IPS-NIHi11 (cell line): Measurements from ENCODE around the gene SPATA33.
"Not testable (repeated sequence)": the region's sequence is repeated elsewhere in the genome, so short reads cannot be mapped to it uniquely, and the experiment has no call there.

ENCODE experiments used
- DNase-seq: peaks from one replicate; pipeline ENCODE4 v3.0.0; 2012; ENCODE audit warnings: mixed read lengths, low spot score

SPATA33 gene

DNA sequence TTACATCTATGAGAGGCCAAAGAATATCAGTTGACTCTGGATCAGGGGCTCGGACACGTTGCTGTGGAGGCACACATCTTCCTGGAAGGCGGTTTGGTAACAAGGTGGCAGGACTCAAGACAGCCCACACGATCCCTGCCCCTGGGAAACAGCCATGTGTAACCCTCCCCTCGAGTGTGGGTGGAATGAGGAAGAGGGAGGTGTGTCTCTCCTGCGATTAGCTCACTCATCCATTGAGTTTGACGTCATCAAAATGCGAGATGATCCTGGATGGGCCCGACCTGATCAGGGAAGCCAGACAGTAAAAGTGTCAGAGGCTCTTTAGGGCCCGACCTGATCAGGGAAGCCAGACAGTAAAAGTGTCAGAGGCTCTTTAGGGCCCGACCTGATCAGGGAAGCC is 6.6 kb downstream of the SPATA33 start:
- not testable (repeated sequence) for DNase-seq

DNA sequence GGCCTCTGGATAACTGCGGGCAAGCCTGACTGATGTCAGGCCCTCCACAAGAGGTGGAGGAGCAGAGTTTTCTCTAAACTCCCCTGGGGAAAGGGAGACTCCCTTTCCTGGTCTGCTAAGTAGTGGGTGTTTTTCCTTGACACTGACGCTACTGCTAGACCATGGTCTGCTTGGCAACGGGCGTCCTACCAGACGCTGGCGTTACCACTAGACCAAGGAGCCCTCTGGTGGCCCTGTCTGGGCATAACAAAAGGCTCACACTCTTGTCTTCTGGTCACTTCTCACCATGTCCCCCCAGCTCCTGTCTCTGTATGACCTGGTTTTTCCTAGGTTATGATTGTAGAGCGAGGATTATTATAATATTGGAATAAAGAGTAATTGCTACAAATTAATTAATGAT is 9.4 kb downstream of the SPATA33 start:
- DNase-seq = not testable (repeated sequence)

DNA sequence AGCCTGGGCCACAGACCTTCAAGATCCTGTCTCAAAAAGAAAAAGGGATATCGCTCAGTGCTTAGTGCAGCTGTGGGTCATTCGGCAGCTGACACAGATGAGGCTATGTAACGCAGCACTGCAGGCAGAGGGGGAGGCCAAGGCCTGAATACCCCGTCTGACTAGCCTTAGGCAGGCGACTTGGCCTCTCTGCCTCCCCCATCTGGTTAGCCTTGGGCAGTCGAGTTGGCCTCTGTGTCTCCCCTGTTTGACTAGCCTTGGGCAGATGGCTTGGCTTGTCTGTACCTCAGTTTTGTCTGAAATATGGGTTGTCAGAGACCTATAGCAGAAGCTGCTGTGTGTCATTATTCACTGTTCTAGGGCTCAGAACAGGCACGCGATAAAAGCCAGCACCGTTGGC is 10.0 kb downstream of the SPATA33 start:
- DNase-seq = no peak

DNA sequence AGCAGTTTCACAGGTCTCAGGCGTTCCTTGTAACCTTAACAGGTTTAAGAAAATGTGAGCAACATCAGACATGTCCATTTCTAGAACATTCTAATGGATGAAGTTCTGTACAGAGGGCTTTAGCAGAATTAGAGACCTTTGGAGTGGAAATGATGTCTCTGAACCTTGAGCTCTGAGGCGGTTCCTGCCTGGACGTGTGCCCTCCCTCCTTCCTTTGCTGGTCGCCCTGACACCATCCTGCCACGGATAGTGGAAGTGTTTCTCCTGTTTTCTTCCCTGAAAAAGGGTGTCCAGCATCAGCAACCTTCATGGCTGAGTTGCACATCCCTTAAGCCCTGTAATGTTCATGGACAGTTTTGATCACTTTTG is 11.1 kb downstream of the SPATA33 start:
- no peak for DNase-seq

DNA sequence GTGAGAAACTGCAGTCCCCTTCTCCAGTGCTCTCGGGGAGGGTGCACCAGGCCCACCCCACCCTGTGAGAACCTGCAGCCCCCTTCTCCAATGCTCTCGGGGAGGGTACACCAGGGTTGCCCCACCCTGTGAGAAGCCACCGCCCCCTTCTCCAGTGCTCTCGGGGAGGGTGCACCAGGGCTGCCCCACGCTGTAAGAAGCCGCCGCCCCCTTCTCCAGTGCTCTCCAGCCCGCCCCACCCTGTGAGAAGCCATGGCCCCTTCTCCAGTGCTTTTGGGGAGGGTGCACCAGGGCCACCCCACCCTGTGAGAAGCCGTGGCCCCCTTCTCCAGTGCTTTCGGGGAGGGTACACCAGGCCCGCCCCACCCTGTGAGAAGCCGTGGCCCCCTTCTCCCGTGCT is 12.1 kb downstream of the SPATA33 start:
- no peak for DNase-seq

DNA sequence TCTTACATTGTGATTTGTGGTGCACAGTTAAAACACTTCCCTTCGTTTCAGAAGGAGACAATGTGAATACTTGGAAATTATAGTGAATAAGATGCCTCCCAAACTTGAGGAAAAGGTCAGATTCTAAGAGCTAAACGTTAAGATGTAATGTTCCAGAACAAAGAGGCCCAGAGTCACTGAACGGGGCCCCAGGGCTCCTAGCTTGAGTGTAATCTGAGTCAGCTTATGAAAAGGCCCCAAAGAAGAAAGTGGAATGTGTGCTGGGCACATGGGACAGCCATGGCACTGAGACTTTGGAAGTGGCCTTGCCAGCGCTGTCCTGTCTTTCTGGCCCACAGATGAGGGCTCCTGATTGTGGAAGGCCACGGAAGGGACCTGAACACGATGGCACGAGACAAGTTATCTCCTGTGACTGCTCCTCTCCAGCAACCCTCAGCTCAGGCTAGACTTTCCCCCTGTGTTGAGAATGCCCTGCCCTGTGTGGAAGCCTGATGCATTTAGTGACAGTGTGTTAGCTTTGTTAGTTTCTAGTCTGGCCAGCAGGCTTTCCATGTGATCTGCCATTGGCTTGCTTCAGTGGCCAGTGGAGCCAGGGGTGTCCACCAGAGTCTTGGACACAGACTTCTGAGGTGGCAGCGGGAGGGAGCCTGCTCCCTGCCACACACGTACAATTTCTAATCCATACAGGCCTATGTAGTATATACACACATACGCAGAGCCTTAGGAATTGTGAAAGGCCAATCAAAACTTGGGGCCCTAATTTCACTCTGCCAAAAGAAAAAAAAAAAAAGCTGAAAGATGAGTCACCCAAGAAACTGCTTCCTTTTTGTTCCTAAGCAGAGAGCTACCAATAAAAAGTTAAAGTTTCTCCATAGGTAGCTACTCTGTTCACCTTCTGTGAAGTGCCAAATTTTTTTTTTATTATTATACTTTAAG is 13.1 kb downstream of the SPATA33 start:
- DNase-seq = no peak

DNA sequence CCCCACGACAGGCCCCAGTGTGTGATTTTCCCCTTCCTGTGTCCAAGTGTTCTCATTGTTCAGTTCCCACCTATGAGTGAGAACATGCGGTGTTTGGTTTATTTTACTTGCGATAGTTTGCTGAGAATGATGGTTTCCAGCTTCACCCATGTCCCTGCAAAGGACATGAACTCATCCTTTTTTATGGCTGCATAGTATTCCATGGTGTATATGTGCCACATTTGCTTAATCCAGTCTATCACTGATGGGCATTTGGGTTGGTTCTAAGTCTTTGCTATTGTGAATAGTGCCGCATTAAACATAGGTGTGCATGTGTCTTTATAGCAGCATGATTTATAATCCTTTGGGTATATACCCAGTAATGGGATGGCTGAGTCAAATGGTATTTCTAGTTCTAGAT is 13.9 kb downstream of the SPATA33 start:
- not testable (repeated sequence) for DNase-seq

DNA sequence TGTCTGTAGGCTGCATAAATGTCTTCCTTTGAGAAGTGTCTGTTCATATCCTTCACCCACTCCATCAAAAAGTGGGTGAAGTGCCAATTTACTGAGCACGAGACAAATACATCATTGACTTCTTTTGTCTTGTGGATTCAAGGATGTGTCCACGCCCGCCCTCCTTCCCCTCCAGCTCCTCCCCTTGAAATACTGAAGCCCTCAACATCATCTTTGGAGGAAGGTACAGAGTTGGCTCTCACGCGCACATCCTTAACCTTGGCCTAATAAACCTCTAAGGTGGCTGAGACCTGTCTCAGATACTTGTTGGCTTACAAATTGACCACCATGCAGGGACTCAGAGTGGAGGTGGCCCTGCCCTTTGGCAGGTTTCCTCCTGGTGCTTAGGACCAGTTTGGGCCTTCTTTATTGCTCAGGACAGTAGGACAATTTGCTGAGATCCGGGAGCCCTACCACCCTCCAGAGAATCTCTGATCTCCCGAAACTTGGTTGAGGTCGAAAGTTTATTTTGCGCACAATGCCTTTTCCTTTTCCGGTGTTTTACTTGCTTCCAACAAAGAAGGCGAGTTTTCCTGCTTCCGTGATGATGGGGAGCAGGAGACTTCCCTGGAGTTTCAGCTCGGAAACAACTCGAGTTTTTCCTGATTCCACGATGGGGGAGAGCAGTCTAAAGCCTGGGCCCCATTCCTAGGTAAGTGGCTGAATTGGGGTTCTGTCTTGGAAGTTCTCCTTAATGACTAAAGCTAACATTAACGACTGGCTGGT is 14.7 kb downstream of the SPATA33 start:
- DNase-seq = no peak

DNA sequence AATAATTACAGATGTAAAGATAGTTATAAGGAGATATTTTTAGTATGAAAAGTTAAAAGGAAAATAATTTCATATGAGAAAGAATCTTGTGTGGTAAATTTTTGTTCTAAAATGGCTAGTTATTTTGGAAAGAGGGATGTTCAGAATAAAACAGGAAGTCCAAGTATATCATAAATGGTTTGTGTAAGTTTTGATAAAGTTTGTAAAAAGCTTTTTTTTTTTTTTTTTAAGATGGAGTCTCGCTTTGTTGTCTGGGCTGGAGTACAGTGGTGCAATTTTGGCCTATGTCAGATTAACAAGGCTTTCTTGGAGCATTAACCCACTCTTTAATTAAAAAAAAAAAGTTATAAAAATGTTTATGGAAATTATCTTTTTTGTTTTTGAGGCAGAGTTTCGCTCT is 20.6 kb downstream of the SPATA33 start:
- no peak for DNase-seq

DNA sequence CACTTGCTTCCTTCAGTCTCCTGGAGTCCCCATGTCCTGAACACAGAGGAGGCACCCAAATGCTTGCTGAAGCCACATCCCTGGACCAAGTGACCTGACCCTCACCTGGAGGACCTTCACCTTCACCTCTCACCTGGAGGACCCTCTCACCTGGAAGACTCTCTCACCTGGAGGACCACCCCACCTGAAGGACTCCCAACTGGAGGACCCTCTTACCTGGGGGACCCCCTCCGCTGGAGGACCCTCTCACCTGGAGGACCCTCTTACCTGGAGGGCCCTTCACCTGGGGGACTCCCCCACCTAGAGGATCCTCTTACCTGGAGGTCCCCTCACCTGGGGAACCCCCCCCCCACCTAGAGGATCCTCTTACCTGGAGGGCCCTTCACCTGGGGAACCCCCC is 28.3 kb downstream of the SPATA33 start:
- no peak for DNase-seq

DNA sequence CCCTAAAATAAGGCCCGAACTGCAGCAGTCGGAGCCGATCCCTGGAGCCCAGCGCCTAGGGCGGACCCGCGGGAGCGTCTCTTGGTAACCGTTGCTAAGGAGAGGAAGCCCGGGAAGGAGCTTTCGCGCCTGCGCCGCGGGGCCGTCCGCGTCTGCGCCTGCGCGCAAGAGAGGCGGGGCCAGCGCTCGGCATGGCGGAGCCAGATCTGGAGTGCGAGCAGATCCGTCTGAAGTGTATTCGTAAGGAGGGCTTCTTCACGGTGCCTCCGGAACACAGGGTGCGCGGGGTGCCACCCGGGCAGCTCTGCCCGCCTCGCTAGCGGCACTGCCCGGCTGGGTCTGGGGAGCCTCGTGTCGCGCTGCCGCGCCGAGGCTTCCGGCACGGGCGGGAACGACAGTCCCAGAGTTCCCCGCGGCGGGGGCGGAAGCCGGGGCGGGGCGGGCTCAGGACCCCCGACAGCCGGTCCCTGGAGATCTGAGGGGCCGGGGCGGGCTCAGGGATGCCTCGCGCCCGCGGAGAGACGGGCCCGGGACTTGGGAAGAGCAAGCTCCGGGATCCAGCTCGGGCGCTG is 29.0 kb downstream of the SPATA33 start, which contains the start of gene CDK10:
TSS of gene CDK10 (plus strand) at position 170 of the 572 bp plus-strand sequence. CDS start at position 192, 22 bp downstream.
- peak; percentile 98 for DNase-seq

DNA sequence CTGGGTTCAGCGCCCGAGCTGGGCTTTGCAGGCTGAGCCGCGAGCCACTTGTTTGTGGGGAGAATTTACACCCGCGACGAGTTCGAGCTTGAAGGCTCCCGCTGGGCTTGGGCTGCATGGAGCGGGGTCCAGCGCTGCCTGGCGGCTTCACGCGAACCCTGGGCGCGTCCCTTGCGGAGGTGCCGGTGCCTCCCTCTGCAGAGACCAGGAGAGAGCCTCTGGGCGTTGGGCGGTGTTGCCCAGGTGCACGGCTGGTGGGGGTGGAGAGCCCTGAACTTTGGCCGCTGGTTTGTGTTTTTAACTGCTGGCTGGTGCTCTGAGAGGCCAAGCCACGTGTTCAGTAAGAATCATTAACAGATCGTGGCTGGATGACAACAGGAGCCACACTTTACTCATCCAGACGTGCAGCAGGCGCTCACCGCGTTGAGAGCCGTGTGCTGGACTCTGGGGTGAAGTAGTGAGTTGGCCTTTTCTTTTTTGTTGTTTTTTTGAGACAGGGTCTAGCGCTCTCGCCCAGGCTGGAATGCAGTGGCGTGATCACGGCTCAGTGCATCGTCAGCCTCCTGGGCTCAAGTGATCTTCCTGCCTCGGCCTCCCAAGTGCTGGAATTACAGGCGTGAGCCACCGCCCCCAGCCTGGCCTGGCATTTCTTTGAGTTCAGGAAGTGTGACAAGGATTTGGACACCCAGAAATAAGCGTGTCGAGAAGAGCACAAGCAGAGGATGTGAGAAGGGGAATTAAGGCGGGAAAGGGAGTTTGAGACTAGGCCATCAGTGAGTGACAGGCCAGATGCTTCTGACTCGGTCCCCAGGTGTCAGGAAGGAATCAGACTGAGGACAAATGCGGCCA is 29.7 kb downstream of the SPATA33 start:
- no peak for DNase-seq

DNA sequence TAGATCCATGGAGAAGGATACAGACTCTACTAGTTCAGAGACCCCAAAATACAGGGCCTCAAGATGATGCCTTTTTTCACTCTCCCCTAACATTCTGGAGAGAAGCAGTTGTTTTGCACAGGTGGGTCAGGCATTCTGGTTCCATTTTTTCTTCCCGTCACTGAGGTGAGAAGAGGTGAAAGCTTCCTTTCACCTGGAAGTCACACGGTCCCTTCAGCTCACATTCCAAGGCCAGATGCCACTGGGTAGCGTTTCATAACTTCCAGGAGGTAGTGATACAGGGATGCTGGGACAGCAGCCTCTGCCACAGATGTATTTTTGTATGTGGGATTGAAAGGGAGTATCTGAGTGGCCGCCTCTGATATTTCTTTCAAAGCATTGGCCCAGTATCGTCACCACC is 30.8 kb downstream of the SPATA33 start:
- DNase-seq = no peak

DNA sequence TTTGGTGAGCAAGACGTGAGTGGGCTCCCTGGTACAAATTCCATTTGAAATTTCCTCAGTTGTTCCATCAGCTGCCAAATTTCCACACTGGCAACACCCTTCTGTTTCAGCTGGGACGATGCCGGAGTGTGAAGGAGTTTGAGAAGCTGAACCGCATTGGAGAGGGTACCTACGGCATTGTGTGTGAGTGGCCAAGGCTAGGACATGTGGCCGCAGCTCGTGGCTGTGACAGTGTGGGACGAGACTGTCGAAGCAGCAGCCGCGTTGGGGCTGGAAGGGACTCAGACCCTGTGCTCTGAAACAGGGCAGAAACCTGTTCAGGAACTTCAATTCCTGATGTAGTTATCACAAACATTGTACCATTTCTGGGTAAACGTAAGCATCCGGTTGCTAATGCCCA is 31.5 kb downstream of the SPATA33 start:
- DNase-seq = no peak

DNA sequence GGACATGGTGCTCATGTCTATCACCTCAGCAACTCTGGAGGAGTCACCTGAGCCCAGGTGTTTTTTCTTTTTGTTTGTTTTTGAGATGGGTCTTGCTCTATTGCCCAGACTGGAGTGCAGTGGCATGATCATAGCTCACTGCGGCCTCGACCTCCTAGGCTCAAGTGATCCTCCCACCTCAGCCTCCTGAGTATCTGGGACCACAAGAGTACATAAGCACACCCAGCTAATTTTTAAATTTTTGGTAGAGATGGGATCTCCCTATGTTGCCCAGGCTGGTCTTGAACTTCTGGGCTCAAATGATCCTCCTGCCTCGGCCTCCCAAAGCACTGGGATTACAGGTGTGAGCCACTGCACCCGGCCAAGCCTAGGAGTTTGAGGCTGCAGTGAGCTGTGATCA is 32.0 kb downstream of the SPATA33 start:
- DNase-seq = not testable (repeated sequence)

DNA sequence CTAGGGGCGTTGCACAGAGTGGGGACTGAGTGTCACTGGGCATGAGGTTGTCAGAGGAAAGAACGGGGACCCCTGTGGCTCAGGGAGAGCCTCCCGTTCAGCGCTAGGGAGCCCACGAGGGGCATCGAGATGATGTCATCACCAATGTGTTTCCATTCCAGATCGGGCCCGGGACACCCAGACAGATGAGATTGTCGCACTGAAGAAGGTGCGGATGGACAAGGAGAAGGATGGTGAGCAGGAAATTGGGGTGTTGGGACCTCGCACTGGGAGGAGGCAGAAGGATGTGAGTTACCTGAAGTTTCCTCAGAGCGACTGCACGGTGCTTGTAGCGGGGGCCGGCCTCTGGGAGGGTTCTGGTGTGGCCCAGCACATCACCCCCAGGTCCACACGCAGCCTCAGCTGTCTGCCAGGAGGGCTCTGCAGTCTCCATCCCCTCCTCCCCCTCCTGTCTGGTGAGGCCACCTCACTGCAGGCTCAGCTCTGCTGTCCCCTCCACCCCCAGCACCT is 32.8 kb downstream of the SPATA33 start:
- no peak for DNase-seq

DNA sequence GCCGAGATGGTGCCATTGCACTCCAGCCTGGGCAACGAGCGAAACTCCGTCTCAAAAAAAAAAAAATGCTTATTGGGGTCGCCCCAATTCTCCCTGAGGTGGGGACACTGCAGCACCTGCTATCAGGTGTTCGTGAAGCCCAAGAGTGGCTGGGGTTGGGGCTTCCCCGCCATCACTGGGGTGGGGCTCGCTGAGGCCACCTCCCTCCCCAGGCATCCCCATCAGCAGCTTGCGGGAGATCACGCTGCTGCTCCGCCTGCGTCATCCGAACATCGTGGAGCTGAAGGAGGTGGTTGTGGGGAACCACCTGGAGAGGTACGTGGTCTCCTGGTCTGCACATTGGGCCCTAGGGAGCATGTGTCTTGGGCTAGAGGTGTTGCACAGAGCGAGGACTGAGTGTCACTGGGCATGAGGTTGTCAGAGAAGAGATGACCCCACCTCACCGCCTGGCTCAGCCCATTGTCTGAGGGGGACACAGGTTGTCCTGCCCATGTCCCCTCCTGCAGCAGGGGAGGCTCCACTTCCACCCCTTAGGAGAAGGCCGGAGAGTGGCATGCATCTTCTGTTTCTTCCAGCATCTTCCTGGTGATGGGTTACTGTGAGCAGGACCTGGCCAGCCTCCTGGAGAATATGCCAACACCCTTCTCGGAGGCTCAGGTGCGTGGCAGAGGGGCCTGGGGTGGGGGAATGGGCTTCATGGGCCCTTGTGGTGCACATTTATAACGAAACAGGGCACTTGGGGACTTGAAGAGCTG is 33.8 kb downstream of the SPATA33 start:
- no peak for DNase-seq

DNA sequence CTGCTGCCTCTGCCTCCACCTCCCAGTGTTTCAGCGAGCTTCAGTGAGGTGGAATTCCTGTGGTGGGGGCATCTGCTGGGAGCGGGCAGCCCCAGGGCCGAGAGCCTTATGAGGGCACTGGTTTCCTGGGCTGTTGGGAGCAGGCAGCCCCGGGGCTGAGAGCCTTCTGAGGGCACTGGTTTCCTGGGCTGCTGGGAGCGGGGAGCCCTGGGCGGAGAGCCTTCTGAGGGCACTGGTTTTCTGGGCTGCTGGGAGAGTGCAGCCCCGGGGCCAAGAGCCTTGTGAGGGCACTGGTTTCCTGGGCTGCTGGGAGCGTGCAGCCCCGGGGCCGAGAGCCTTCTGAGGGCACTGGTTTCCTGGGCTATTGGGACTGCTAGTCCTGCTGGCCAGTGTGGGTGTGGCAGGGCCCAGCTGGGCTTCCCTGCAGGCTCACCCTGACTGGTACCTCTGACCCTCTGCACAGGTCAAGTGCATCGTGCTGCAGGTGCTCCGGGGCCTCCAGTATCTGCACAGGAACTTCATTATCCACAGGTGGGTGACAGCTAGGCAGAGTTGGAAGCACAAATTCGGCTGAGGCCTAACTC is 34.4 kb downstream of the SPATA33 start:
- DNase-seq = no peak

DNA sequence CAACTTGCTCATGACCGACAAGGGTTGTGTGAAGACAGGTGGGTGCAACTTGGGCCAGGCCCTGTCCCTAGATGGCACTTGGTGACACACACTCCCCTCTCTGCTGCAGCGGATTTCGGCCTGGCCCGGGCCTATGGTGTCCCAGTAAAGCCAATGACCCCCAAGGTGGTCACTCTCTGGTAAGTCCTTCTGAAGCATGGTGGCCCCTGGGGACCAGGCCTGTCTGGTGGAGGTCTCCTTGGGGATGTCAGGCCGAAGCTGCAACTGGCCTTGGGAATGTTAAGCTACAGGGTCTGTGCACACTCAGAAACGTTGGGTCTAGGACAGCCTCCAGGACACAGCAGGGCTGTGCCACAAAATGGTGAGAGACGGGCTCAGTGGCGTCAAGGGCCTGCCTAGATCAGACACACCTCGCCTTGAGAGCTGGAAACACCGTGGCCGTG is 35.7 kb downstream of the SPATA33 start:
- DNase-seq = no peak
